ENCODE data around the gene TTC5.
A peak's percentile ranks its signal among the peaks of the same experiment; 100 is the strongest.

The TTC5 gene

DNA sequence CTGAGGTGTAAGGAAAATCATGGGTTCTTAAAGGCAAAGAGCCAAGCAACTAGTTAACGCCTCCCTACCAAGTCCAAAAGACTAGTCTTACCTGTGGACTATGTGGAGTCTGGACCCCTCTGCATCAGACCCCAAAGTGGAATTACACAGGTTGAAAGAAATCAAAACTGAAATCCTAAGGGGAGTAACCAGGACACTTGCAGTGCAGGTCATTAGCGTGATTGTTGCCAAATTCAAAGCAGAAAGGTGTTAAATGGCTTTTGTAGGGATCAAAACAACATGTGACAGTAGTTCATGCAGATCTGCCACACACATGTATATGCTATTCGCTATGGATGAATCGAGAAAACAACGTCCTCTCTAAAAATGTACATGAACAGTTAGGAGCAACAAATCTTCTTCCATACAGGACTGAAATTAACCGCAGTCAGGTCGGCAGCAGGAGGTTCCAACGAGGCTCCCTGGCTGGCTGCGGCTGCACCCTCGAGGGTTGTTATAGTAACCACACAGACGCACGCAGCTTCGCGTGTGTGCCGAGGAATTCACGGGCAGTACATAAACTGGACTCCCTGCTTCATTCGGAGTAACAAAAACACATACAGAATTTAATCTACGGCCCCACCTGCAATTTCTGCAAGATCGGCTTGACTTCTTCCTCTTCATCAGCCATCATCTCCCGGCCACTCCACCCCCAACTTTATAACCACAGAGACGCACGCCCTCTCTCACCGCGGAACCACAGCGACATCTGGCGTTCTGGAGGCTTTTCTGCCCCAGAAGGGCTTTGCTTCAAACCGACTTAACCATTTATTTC lies at the start of gene TTC5 (continued):
- TF ChIP-seq RBAK (tag by site-specific recombination; IDR thresholded peaks at IDR 0.05) (no peak), ZNF239 (tag by site-specific recombination; IDR thresholded peaks at IDR 0.05) (no peak), ZNF621 (tag by site-specific recombination; IDR thresholded peaks at IDR 0.05) (no peak), ZNF366 (tag by site-specific recombination; conservative IDR thresholded peaks at IDR 0.05) (no peak), ZNF16 (tag by site-specific recombination; IDR thresholded peaks at IDR 0.05; ENCODE audit: low read depth) (no peak), ZNF169 (tag by site-specific recombination; IDR thresholded peaks at IDR 0.05) (no peak), PRDM10 (tag by site-specific recombination; IDR thresholded peaks at IDR 0.05) (peak; percentile 85), TCF7L2 (IDR thresholded peaks at IDR 0.05; ENCODE audit: borderline replicate concordance, low read depth, low read length) (no peak), ZNF791 (tag by site-specific recombination; IDR thresholded peaks at IDR 0.05) (no peak), ZNF544 (tag by site-specific recombination; IDR thresholded peaks at IDR 0.05) (no peak), SP7 (tag by site-specific recombination; IDR thresholded peaks at IDR 0.05) (peak; percentile 81), INSM2 (tag by site-specific recombination; IDR thresholded peaks at IDR 0.05) (peak; percentile 56; the same call in 1 of the 2 replicates), ZNF404 (tag by site-specific recombination; IDR thresholded peaks at IDR 0.05) (no peak), ZNF23 (tag by site-specific recombination; IDR thresholded peaks at IDR 0.05; ENCODE audit: borderline replicate concordance) (no peak), ZNF654 (tag by site-specific recombination; IDR thresholded peaks at IDR 0.05; ENCODE audit: low read depth) (no peak), ZNF221 (tag by site-specific recombination; IDR thresholded peaks at IDR 0.05; ENCODE audit: borderline replicate concordance) (no peak), ZNF513 (tag by site-specific recombination; IDR thresholded peaks at IDR 0.05) (peak; percentile 97), MZF1 (tag by site-specific recombination; IDR thresholded peaks at IDR 0.05; ENCODE audit: borderline replicate concordance) (no peak), ZBTB7A (tag by site-specific recombination; IDR thresholded peaks at IDR 0.05; ENCODE audit: low read depth) (no peak), ZNF48 (tag by site-specific recombination; IDR thresholded peaks at IDR 0.05) (no peak), ZNF629 (tag by site-specific recombination; IDR thresholded peaks at IDR 0.05) (peak; percentile 59), SCRT2 (tag by site-specific recombination; IDR thresholded peaks at IDR 0.05) (0 out of 2 replicates have a peak, but pooled peaks have one; percentile 12), ZNF473 (tag by site-specific recombination; IDR thresholded peaks at IDR 0.05) (no peak)
- TF ChIP-seq, protein P1, sequence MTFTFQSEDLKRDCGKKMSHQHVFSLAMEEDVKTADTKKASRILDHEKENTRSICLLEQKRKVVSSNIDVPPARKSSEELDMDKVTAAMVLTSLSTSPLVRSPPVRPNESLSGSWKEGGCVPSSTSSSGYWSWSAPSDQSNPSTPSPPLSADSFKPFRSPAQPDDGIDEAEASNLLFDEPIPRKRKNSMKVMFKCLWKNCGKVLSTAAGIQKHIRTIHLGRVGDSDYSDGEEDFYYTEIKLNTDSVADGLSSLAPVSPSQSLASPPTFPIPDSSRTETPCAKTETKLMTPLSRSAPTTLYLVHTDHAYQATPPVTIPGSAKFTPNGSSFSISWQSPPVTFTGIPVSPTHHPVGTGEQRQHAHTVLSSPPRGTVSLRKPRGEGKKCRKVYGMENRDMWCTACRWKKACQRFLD (tag by site-specific recombination; IDR thresholded peaks at IDR 0.05) = no peak
- TF ChIP-seq, protein P2, sequence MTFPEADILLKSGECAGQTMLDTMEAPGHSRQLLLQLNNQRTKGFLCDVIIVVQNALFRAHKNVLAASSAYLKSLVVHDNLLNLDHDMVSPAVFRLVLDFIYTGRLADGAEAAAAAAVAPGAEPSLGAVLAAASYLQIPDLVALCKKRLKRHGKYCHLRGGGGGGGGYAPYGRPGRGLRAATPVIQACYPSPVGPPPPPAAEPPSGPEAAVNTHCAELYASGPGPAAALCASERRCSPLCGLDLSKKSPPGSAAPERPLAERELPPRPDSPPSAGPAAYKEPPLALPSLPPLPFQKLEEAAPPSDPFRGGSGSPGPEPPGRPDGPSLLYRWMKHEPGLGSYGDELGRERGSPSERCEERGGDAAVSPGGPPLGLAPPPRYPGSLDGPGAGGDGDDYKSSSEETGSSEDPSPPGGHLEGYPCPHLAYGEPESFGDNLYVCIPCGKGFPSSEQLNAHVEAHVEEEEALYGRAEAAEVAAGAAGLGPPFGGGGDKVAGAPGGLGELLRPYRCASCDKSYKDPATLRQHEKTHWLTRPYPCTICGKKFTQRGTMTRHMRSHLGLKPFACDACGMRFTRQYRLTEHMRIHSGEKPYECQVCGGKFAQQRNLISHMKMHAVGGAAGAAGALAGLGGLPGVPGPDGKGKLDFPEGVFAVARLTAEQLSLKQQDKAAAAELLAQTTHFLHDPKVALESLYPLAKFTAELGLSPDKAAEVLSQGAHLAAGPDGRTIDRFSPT (tag by site-specific recombination; IDR thresholded peaks at IDR 0.05) = no peak
